Heart left ventricle (tissue), 16 donors: ENCODE measurements around the gene FBN1. TPM values are rescaled to one million over a fixed set of nuclear protein-coding genes. Genes with fewer than 3 reads are reported as not detected.
A peak's percentile ranks its signal among the peaks of the same experiment; 100 is the strongest.

Source experiments
- ATAC-seq, 4 donors: fragments of 200-7000 bp; cut with Tn5 transposase; one replicate each; pipeline ENCODE4 v1.9.1; 2020 to 2022; ENCODE audit warnings: moderate library complexity in 4 of 4, mild to moderate bottlenecking in 3 of 4, moderate number of reproducible peaks in 1 of 4
- DNase-seq, 5 donors: peaks; one replicate each; pipeline ENCODE4 v3.0.0-alpha.2; 2020
- H3K27ac ChIP-seq, 12 donors: fragments of 200-600 bp; sonication (generic) in 4 of 12; one replicate each; pipeline versions ENCODE4 v1.5.0 to v1.8.0; 2016 to 2022; ENCODE audit warnings: mild to moderate bottlenecking in 2 of 12
- H3K27me3 ChIP-seq, 9 donors: fragments of 200-600 bp; sonication (generic) in 2 of 9; one replicate each; pipeline versions ENCODE4 v1.5.1 to v1.8.0; 2016 to 2022; ENCODE audit warnings: mild to moderate bottlenecking in 3 of 9
- H3K36me3 ChIP-seq, 9 donors: fragments of 200-600 bp; sonication (generic) in 2 of 9; one replicate each; pipeline versions ENCODE4 v1.5.0 to v1.8.0; 2018 to 2022; ENCODE audit warnings: mild to moderate bottlenecking in 2 of 9
- H3K4me1 ChIP-seq, 12 donors: fragments of 200-600 bp; sonication (generic) in 4 of 12; one replicate each; pipeline versions ENCODE4 v1.5.0 to v1.8.0; 2016 to 2022; ENCODE audit warnings: mild to moderate bottlenecking in 3 of 12
- H3K4me3 ChIP-seq, 12 donors: fragments of 200-600 bp; sonication (generic) in 4 of 12; one replicate each; pipeline versions ENCODE4 v1.5.0 to v1.8.0; 2017 to 2022; ENCODE audit warnings: mild to moderate bottlenecking in 9 of 12, moderate library complexity in 4 of 12
- H3K9me3 ChIP-seq, 12 donors: fragments of 200-600 bp; sonication (generic) in 4 of 12; one replicate each; pipeline versions ENCODE4 v1.5.0 to v1.8.0; 2016 to 2022; ENCODE audit warnings: mild to moderate bottlenecking in 1 of 12
- POLR2A ChIP-seq, 2 donors: fragments of 450-650 bp; IDR thresholded peaks; one replicate each; pipeline ENCODE4 v1.6.1; 2017; ENCODE audit warnings: antibody characterized with exemption in 2 of 2, mild to moderate bottlenecking in 2 of 2, moderate library complexity in 2 of 2
- WGBS, 4 donors: extraction: QIAGEN DNeasy Blood & Tissue Kit in 2 of 4; methylation state at CpG; one replicate each; pipeline versions ENCODE4 v1.1.5 to v1.1.7; 2013 to 2018; 5-methylcytosine and 5-hydroxymethylcytosine counted together
- intact Hi-C, 10 donors: fragments of 100-400 bp; cut with DNase I; formaldehyde crosslinking; loops; one replicate each; pipeline versions ENCODE4 v1.11.1 to v1.14.2; 2022
- polyA plus RNA-seq, 2 donors: library from polyadenylated mRNA; stranded (reverse); fragments of 200-250 nt; gene quantifications; one replicate each; pipeline ENCODE4 v1.2.3, GENCODE V29; 2013
- total RNA-seq, 9 donors: library from RNA; depleted of rRNA in 2 of 9; stranded (reverse); fragments of >200 nt in 2 of 9; fragmentation: NEBNext Ultra II Directional in 3 of 9; extraction: Animal tissue kit (Norgen Biotek cat#: 25700) in 3 of 9; gene quantifications; one replicate each; pipeline versions ENCODE4 v1.1.0 to v1.2.4, GENCODE V29; 2016 to 2023
- TF ChIP-seq, protein P1 (sequence below), 12 donors: fragments of 200-600 bp; sonication (generic) in 4 of 12; IDR thresholded peaks; one replicate each; pipeline versions ENCODE4 v1.5.0 to v1.8.0; 2018 to 2022; ENCODE audit warnings: antibody characterized with exemption in 12 of 12, mild to moderate bottlenecking in 5 of 12
- donor health status: ischemic (EF 13 %, LVEDD 7.1; RV severe dilation, severe dysfunction).
- donor health status: healthy with polysubstance abuse.
- donor health status: DM: no; HTN: yes; CAD: no.
- donor health status: DM: no; HTN: no; CAD: no.
- donor health status: ischemic (EF 25% LVEDD 6.9; RV normal size, moderate dysfunction).
- donor health status: ischemic (EF 25% LVEDD 5.7; RV mildly dilated, moderate dysfunction).
- donor health status: healthy.
- donor health status: DM: yes; HTN: yes; CAD: no.
- donor health status: ischemic (EF 35%, LVEDD 5.7; RV mildly dilated, moderate dysfunction).
- donor health status: nonischemic (EF 11% LVEDD 7.7; RV severe dilation, severe dysfunction).
- donor health status: DM: yes; HTN: yes; CAD: no.
- donor health status: PGD.
- donor health status: ischemic (EF 29% LVEDD 5.4; RV normal size, mild dysfunction).
- donor health status: nonischemic (EF 23%, LVEDD 6.1; RV moderate dilation, normal function).

FBN1 gene
- total and polyA plus RNA-seq, 11 donors = 5.7 to 115 (median 31.4) TPM

GRCh38 chr15:48465410-48465809 is 180.1 kb downstream of the FBN1 start:
- Histone ChIP-seq H3K27me3 (no peaks in the 10 kb centered on the region), H3K4me3 (no peak overlapping the region), H3K27ac (no peak overlapping the region), H3K9me3 (no peaks in the 10 kb centered on the region), H3K4me1 (peaks cover 0 to 14% (median 0%) of the 10 kb centered on the region in 12 donors), H3K36me3 (peaks cover 0 to 99% (median 69%) of the 10 kb centered on the region in 9 donors)
- intact Hi-C loops = loop anchor here in 1 of 10 donors (10.0 kb wide), 1 partner anchor 101 kb away; no protein-coding TSS in a partner anchor
- DNase-seq (no peak), ATAC-seq (no peak)
- no peak for TF ChIP-seq POLR2A (IDR thresholded peaks at IDR 0.05)
- TF ChIP-seq, protein P1, sequence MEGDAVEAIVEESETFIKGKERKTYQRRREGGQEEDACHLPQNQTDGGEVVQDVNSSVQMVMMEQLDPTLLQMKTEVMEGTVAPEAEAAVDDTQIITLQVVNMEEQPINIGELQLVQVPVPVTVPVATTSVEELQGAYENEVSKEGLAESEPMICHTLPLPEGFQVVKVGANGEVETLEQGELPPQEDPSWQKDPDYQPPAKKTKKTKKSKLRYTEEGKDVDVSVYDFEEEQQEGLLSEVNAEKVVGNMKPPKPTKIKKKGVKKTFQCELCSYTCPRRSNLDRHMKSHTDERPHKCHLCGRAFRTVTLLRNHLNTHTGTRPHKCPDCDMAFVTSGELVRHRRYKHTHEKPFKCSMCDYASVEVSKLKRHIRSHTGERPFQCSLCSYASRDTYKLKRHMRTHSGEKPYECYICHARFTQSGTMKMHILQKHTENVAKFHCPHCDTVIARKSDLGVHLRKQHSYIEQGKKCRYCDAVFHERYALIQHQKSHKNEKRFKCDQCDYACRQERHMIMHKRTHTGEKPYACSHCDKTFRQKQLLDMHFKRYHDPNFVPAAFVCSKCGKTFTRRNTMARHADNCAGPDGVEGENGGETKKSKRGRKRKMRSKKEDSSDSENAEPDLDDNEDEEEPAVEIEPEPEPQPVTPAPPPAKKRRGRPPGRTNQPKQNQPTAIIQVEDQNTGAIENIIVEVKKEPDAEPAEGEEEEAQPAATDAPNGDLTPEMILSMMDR (IDR thresholded peaks at IDR 0.05) = no peak
- WGBS, 4 donors = 85 to 93% (median 92%) methylated on average over 5 of the region's 5 CpGs

DNA sequence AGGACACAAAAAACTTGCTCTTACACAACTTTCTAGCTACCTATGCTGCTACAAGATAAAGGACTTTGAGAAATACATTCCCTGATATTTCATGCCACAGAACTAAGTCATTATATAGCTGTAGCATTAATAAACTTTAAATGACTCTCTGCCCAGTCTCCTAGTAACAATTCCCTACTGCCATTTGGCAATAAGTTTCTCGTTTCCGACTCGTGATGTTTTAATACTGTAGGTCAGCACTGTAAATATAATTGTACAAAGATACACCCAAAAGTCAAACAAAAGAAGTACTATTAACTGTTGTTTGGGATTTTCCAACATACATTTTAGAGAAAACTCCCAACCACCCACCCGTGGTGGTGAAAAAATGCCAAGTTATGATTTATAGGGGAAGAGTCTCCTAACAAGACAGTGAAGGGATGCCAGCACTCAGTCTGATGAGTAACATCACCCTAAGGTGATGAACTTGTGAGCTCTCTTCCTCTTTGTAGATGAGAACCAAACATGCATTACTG is 182.1 kb downstream of the FBN1 start:
- Histone ChIP-seq H3K27ac (no peak overlapping the region), H3K36me3 (peaks cover 0 to 100% (median 77%) of the 10 kb centered on the region in 9 donors)
- ATAC-seq = no peak

GRCh38 chr15:48462688-48463087 is 182.8 kb downstream of the FBN1 start:
- no peak overlapping the region for H3K4me3 ChIP-seq
- peaks cover 0 to 25% (median 0%) of the 10 kb centered on the region in 12 donors for H3K4me1 ChIP-seq
- H3K27me3 ChIP-seq = no peaks in the 10 kb centered on the region
- H3K36me3 ChIP-seq = peaks cover 0 to 100% (median 74%) of the 10 kb centered on the region in 9 donors
- DNase-seq (no peak), ATAC-seq (no peak)
- intact Hi-C loops = loop anchor here in 1 of 10 donors (10.0 kb wide), 1 partner anchor 98 kb away; no protein-coding TSS in a partner anchor
- H3K9me3 ChIP-seq = no peaks in the 10 kb centered on the region
- TF ChIP-seq, protein P1 (IDR thresholded peaks at IDR 0.05) = no peak
- no peak for TF ChIP-seq POLR2A (IDR thresholded peaks at IDR 0.05)
- WGBS, 4 donors = 86 to 95% (median 92%) methylated on average over 4 of the region's 4 CpGs
- no peak overlapping the region for H3K27ac ChIP-seq

More for the DNA sequence above, 182.1 kb downstream of the FBN1 start:
- H3K4me3 ChIP-seq = no peak overlapping the region
- intact Hi-C loops = loop anchor here in 1 of 10 donors (10.0 kb wide), 1 partner anchor 99 kb away; no protein-coding TSS in a partner anchor
- DNase-seq = no peak
- H3K9me3 ChIP-seq = no peaks in the 10 kb centered on the region
- 82 to 91% (median 89%) methylated on average over 4 of the region's 4 CpGs for WGBS, 4 donors
- peaks cover 0 to 25% (median 0%) of the 10 kb centered on the region in 12 donors for H3K4me1 ChIP-seq
- TF ChIP-seq POLR2A (IDR thresholded peaks at IDR 0.05) = no peak
- TF ChIP-seq, protein P1 (IDR thresholded peaks at IDR 0.05) = no peak
- no peaks in the 10 kb centered on the region for H3K27me3 ChIP-seq

DNA sequence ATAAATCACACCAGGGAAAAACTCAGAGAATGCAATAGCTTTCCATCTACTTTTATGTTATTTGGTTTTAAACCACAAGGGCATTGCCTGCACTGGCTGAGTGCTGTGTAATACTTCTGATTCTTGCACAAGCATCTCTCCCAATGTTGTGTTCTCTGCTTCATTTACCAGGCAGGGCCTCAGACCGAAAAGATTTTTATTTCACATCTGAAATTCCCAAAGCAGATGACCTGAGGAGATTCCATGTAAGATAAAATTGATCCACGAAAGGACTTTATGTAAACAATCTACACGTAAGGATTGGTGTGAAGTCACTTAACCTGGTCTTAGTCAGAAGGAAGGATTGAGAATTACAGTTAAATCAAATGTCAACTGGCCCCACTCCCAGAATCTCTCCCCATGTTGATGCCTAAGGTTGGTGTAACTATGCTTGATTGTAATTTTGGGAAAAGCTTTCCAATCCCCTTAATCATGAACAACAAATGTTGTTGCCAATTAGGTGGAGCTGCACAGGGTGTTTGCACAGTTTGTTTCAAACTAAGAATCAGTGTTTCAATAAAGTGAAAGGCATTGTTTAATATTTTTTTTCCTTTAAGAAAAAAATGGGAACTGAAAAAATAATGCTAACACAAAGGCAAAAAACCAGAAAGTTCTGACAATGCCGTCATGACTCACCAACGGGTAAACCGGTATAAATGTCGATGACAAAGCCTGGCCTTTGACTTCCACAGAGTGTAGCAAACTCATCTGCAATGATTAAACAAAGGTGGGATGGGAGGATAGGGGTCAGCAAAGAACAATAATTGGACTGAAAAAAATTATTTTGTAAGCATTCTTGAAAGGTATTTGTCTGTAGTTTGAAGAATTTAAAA is 185.7 kb downstream of the FBN1 start:
- 85 to 88% (median 86%) methylated on average over 7 of the region's 7 CpGs for WGBS, 4 donors
- intact Hi-C loops = loop anchor here in 2 of 10 donors (5.0 to 10.0 kb wide), 2 partner anchors 95 to 187 kb away; partner anchors contain the start of gene FBN1 (in 1 of the 2)
- H3K27ac ChIP-seq = no peak overlapping the region
- no peaks in the 10 kb centered on the region for H3K27me3 ChIP-seq
- H3K4me3 ChIP-seq = no peak overlapping the region
- H3K36me3 ChIP-seq = peaks cover 0 to 99% (median 60%) of the 10 kb centered on the region in 9 donors
- peaks cover 0 to 11% (median 0%) of the 10 kb centered on the region in 12 donors for H3K4me1 ChIP-seq
- H3K9me3 ChIP-seq = no peaks in the 10 kb centered on the region
- no peak for DNase-seq
- TF ChIP-seq, protein P1 (IDR thresholded peaks at IDR 0.05) = no peak
- no peak for TF ChIP-seq POLR2A (IDR thresholded peaks at IDR 0.05)
- peak in 1 of 4 donors; percentile 38 for ATAC-seq
